GM12864 (cell line): ENCODE measurements around the gene NCLN.
A peak's percentile ranks its signal among the peaks of the same experiment; 100 is the strongest.

Source experiments
- DNase-seq: peaks from one replicate; pipeline ENCODE4 v3.0.0-alpha.2; 2011; ENCODE audit warnings: low read depth
- H3K4me3 ChIP-seq: 2 replicates; pipeline ENCODE4 v1.5.1; 2011; ENCODE audit warnings: mild to moderate bottlenecking, low read depth, low read length, control low read depth
- CTCF ChIP-seq: IDR thresholded peaks from 2 replicates; pipeline ENCODE4 v1.5.1; 2011; ENCODE audit warnings: low read depth, mild to moderate bottlenecking, moderate library complexity, low read length, control low read depth, inconsistent platforms; ENCODE audit errors: missing control alignments

Gene NCLN

GRCh38 chr19:3251229-3251628 is 65.5 kb downstream of the NCLN start:
- DNase-seq, result no peak
- no peak overlapping the region for H3K4me3 ChIP-seq
- no peak for TF ChIP-seq CTCF

GRCh38 chr19:3252650-3253049 is 66.9 kb downstream of the NCLN start:
- TF ChIP-seq CTCF, result no peak
- no peak overlapping the region for H3K4me3 ChIP-seq
- no peak for DNase-seq

- H3K4me3 ChIP-seq, result no peak overlapping the region
- TF ChIP-seq CTCF, result peak; percentile 9
- no peak for DNase-seq
Measured at GRCh38 chr19:3253270-3253669, 67.5 kb downstream of the NCLN start.

GRCh38 chr19:3254520-3254919 is 68.8 kb downstream of the NCLN start:
- no peak for TF ChIP-seq CTCF
- no peak overlapping the region for H3K4me3 ChIP-seq
- no peak for DNase-seq

GRCh38 chr19:3257071-3257470 is 71.3 kb downstream of the NCLN start:
- no peak for TF ChIP-seq CTCF
- H3K4me3 ChIP-seq, result no peak overlapping the region

More at GRCh38 chr19:3257071-3257470, 71.3 kb downstream of the NCLN start:
- no peak for DNase-seq
